GM12878 (cell line): ENCODE measurements around the gene PPP6R2. TPM values are rescaled to one million over a fixed set of nuclear protein-coding genes. Genes with fewer than 3 reads are reported as not detected.

Experiments
- CHD2 ChIP-seq: IDR thresholded peaks from 2 replicates; pipeline ENCODE4 v1.6.1; 2011; ENCODE audit warnings: low read depth, low read length, improper control_type of control experiment, borderline replicate concordance
- HDGF ChIP-seq: fragments of 450-650 bp; IDR thresholded peaks from 2 replicates; pipeline ENCODE4 v1.6.1; 2016; ENCODE audit warnings: antibody characterized with exemption
- POLR2A ChIP-seq: IDR thresholded peaks from 2 replicates; pipeline ENCODE4 v1.6.1; 2011; ENCODE audit warnings: low read depth, mild to moderate bottlenecking, low read length
- RBBP5 ChIP-seq: fragments of 200-600 bp; sonication (generic); conservative IDR thresholded peaks from 2 replicates; pipeline ENCODE4 v1.6.1; 2016
- polyA plus RNA-seq, 11 experiments: library from polyadenylated mRNA; depleted of rRNA in 4 of 11; unstranded in 6 of 11; stranded (reverse) in 5 of 11; fragments of >200 nt; fragmentation: Nextera tagmentation in 4 of 11; fragmentation: Illumina TruSeq in 1 of 11; extraction: Ambion mirVana in 4 of 11; extraction: Trizol in 1 of 11; gene quantifications; 1 replicate in 1 of 11; 2 replicates in 10 of 11; pipeline versions ENCODE4 v1.2.1 to v1.2.3, GENCODE V29; 2011 to 2016; ENCODE audit warnings: inconsistent platforms in 2 of 11, missing spikeins in 2 of 11, low read depth in 1 of 11
- total RNA-seq, 4 experiments: library from RNA; depleted of rRNA in 3 of 4; stranded (reverse); fragments of >200 nt in 3 of 4; fragmentation: Illumina TruSeq in 1 of 4; extraction: Trizol in 1 of 4; gene quantifications; 2 replicates each; pipeline versions ENCODE4 v1.2.1 to v1.2.3, GENCODE V29; 2013 to 2021
- TF ChIP-seq, protein P1 (sequence below): fragments of 450-650 bp; formaldehyde crosslinking; IDR thresholded peaks from 2 replicates; pipeline ENCODE4 v1.5.0; 2022; ENCODE audit warnings: mild to moderate bottlenecking, missing genetic modification characterization
- TF ChIP-seq, protein P2 (sequence below): IDR thresholded peaks from 2 replicates; pipeline ENCODE4 v1.6.1; 2012; ENCODE audit warnings: improper control_type of control experiment, low read depth, low read length; ENCODE audit not compliant: insufficient replicate concordance
- TF ChIP-seq, protein P3 (sequence below): IDR thresholded peaks from 2 replicates; pipeline ENCODE4 v1.6.1; 2012; ENCODE audit warnings: mild to moderate bottlenecking, low read depth, low read length
- TF ChIP-seq, protein P4 (sequence below): fragments of 150-350 bp; IDR thresholded peaks from 2 replicates; pipeline ENCODE4 v1.6.1; 2016; ENCODE audit warnings: low read depth, low read length

Gene PPP6R2
- total and polyA plus RNA-seq, 10 of the 15 experiments (the other 5 are each of a cell fraction or from before 2014, with no cell fraction given), result 0.29 to 52.6 (median 25.4) TPM

DNA sequence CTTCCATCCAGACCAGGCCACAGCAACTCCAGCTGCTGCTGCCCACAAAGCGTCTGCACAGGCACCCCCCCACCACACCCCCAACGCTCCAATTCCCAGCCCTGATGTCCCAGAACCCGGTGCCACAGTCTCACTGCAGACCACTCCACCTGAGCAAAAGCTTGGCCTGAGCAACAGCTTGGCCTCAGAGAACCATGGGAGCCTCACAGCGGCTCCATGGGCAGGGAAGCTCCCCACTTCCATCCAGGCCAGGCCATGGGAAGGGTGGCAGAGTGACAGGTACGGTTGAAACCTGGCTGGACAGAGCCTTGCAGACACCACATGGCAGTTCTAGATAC lies 48.8 kb upstream of the PPP6R2 start (continued):
- TF ChIP-seq, protein P1, sequence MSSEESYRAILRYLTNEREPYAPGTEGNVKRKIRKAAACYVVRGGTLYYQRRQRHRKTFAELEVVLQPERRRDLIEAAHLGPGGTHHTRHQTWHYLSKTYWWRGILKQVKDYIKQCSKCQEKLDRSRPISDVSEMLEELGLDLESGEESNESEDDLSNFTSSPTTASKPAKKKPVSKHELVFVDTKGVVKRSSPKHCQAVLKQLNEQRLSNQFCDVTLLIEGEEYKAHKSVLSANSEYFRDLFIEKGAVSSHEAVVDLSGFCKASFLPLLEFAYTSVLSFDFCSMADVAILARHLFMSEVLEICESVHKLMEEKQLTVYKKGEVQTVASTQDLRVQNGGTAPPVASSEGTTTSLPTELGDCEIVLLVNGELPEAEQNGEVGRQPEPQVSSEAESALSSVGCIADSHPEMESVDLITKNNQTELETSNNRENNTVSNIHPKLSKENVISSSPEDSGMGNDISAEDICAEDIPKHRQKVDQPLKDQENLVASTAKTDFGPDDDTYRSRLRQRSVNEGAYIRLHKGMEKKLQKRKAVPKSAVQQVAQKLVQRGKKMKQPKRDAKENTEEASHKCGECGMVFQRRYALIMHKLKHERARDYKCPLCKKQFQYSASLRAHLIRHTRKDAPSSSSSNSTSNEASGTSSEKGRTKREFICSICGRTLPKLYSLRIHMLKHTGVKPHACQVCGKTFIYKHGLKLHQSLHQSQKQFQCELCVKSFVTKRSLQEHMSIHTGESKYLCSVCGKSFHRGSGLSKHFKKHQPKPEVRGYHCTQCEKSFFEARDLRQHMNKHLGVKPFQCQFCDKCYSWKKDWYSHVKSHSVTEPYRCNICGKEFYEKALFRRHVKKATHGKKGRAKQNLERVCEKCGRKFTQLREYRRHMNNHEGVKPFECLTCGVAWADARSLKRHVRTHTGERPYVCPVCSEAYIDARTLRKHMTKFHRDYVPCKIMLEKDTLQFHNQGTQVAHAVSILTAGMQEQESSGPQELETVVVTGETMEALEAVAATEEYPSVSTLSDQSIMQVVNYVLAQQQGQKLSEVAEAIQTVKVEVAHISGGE (CRISPR knock-in tag), result no peak
- TF ChIP-seq, protein P2, sequence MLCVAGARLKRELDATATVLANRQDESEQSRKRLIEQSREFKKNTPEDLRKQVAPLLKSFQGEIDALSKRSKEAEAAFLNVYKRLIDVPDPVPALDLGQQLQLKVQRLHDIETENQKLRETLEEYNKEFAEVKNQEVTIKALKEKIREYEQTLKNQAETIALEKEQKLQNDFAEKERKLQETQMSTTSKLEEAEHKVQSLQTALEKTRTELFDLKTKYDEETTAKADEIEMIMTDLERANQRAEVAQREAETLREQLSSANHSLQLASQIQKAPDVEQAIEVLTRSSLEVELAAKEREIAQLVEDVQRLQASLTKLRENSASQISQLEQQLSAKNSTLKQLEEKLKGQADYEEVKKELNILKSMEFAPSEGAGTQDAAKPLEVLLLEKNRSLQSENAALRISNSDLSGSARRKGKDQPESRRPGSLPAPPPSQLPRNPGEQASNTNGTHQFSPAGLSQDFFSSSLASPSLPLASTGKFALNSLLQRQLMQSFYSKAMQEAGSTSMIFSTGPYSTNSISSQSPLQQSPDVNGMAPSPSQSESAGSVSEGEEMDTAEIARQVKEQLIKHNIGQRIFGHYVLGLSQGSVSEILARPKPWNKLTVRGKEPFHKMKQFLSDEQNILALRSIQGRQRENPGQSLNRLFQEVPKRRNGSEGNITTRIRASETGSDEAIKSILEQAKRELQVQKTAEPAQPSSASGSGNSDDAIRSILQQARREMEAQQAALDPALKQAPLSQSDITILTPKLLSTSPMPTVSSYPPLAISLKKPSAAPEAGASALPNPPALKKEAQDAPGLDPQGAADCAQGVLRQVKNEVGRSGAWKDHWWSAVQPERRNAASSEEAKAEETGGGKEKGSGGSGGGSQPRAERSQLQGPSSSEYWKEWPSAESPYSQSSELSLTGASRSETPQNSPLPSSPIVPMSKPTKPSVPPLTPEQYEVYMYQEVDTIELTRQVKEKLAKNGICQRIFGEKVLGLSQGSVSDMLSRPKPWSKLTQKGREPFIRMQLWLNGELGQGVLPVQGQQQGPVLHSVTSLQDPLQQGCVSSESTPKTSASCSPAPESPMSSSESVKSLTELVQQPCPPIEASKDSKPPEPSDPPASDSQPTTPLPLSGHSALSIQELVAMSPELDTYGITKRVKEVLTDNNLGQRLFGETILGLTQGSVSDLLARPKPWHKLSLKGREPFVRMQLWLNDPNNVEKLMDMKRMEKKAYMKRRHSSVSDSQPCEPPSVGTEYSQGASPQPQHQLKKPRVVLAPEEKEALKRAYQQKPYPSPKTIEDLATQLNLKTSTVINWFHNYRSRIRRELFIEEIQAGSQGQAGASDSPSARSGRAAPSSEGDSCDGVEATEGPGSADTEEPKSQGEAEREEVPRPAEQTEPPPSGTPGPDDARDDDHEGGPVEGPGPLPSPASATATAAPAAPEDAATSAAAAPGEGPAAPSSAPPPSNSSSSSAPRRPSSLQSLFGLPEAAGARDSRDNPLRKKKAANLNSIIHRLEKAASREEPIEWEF, result no peak
- no peak for TF ChIP-seq HDGF
- TF ChIP-seq CHD2, result no peak
- no peak for TF ChIP-seq RBBP5
- TF ChIP-seq POLR2A, result no peak
- TF ChIP-seq, protein P3, sequence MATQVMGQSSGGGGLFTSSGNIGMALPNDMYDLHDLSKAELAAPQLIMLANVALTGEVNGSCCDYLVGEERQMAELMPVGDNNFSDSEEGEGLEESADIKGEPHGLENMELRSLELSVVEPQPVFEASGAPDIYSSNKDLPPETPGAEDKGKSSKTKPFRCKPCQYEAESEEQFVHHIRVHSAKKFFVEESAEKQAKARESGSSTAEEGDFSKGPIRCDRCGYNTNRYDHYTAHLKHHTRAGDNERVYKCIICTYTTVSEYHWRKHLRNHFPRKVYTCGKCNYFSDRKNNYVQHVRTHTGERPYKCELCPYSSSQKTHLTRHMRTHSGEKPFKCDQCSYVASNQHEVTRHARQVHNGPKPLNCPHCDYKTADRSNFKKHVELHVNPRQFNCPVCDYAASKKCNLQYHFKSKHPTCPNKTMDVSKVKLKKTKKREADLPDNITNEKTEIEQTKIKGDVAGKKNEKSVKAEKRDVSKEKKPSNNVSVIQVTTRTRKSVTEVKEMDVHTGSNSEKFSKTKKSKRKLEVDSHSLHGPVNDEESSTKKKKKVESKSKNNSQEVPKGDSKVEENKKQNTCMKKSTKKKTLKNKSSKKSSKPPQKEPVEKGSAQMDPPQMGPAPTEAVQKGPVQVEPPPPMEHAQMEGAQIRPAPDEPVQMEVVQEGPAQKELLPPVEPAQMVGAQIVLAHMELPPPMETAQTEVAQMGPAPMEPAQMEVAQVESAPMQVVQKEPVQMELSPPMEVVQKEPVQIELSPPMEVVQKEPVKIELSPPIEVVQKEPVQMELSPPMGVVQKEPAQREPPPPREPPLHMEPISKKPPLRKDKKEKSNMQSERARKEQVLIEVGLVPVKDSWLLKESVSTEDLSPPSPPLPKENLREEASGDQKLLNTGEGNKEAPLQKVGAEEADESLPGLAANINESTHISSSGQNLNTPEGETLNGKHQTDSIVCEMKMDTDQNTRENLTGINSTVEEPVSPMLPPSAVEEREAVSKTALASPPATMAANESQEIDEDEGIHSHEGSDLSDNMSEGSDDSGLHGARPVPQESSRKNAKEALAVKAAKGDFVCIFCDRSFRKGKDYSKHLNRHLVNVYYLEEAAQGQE, result no peak
- TF ChIP-seq, protein P4, sequence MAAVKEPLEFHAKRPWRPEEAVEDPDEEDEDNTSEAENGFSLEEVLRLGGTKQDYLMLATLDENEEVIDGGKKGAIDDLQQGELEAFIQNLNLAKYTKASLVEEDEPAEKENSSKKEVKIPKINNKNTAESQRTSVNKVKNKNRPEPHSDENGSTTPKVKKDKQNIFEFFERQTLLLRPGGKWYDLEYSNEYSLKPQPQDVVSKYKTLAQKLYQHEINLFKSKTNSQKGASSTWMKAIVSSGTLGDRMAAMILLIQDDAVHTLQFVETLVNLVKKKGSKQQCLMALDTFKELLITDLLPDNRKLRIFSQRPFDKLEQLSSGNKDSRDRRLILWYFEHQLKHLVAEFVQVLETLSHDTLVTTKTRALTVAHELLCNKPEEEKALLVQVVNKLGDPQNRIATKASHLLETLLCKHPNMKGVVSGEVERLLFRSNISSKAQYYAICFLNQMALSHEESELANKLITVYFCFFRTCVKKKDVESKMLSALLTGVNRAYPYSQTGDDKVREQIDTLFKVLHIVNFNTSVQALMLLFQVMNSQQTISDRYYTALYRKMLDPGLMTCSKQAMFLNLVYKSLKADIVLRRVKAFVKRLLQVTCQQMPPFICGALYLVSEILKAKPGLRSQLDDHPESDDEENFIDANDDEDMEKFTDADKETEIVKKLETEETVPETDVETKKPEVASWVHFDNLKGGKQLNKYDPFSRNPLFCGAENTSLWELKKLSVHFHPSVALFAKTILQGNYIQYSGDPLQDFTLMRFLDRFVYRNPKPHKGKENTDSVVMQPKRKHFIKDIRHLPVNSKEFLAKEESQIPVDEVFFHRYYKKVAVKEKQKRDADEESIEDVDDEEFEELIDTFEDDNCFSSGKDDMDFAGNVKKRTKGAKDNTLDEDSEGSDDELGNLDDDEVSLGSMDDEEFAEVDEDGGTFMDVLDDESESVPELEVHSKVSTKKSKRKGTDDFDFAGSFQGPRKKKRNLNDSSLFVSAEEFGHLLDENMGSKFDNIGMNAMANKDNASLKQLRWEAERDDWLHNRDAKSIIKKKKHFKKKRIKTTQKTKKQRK, result no peak
